ENCODE measurements around the gene FMNL3.
A peak's percentile ranks its signal among the peaks of the same experiment; 100 is the strongest.
"Not testable (repeated sequence)": the region's sequence is repeated elsewhere in the genome, so short reads cannot be mapped to it uniquely, and the experiment has no call there.

The FMNL3 gene

GRCh38 chr12:49626836-49627235 is 80.4 kb downstream of the FMNL3 start:
- DNase-seq: no peak

GRCh38 chr12:49626169-49626835 is 80.9 kb downstream of the FMNL3 start:
- no peak for DNase-seq

- DNase-seq: no peak
These were observed 82.2 kb downstream of the FMNL3 start for GRCh38 chr12:49624921-49625577.

- DNase-seq: peak; percentile 52 to 89 (median 78)
These were observed 83.9 kb downstream of the FMNL3 start, which contains the start of gene PRPF40B for GRCh38 chr12:49623142-49623904. TSS of gene PRPF40B (plus strand) at chr12:49623561. CDS start at chr12:49623591, 30 bp downstream.

GRCh38 chr12:49622501-49623141 is 84.6 kb downstream of the FMNL3 start:
- DNase-seq: peak in 1 of 4 experiments; percentile 50

- no peak for DNase-seq
These were observed 85.3 kb downstream of the FMNL3 start for GRCh38 chr12:49621651-49622500.

- DNase-seq: no peak
These were observed 87.9 kb downstream of the FMNL3 start for GRCh38 chr12:49619286-49619685.

- DNase-seq: no peak
These were observed 88.6 kb downstream of the FMNL3 start for GRCh38 chr12:49618576-49618975.

GRCh38 chr12:49616533-49617219 is 90.5 kb downstream of the FMNL3 start:
- DNase-seq: no peak

GRCh38 chr12:49615725-49616124 is 91.5 kb downstream of the FMNL3 start:
- DNase-seq: no peak

- no peak for DNase-seq
These were observed 95.0 kb downstream of the FMNL3 start for GRCh38 chr12:49612210-49612609.

GRCh38 chr12:49610785-49611184 is 96.4 kb downstream of the FMNL3 start:
- DNase-seq: not testable (repeated sequence)

GRCh38 chr12:49609875-49610154 is 97.4 kb downstream of the FMNL3 start:
- DNase-seq: no peak

GRCh38 chr12:49609059-49609874 is 97.9 kb downstream of the FMNL3 start:
- no peak for DNase-seq

GRCh38 chr12:49605539-49605938 is 101.7 kb downstream of the FMNL3 start, which contains the start of gene FAM186B:
TSS of gene FAM186B (minus strand) at chr12:49605639. CDS start at chr12:49605477, 162 bp downstream.
- not testable (repeated sequence) for DNase-seq

- DNase-seq: no peak
These were observed 102.3 kb downstream of the FMNL3 start for GRCh38 chr12:49604856-49605255.

GRCh38 chr12:49603721-49604120 is 103.5 kb downstream of the FMNL3 start:
- no peak for DNase-seq

GRCh38 chr12:49599961-49600360 is 107.2 kb downstream of the FMNL3 start:
- no peak for DNase-seq

- DNase-seq: no peak
These were observed 108.7 kb downstream of the FMNL3 start for GRCh38 chr12:49598527-49598926.

- no peak for DNase-seq
These were observed 118.3 kb downstream of the FMNL3 start for GRCh38 chr12:49588721-49589516.

Data from activated naive CD4-positive, alpha-beta T cell (primary cell).